K562 (cell line): ENCODE measurements around the gene NBPF3. TPM values are rescaled to one million over a fixed set of nuclear protein-coding genes. Genes with fewer than 3 reads are reported as not detected.
"Not testable (repeated sequence)": the region's sequence is repeated elsewhere in the genome, so short reads cannot be mapped to it uniquely, and the experiment has no call there.

Experiments
- ATAC-seq: fragments of 200-7000 bp; cut with Tn5 transposase; 3 replicates; pipeline ENCODE4 v1.9.1; 2020; ENCODE audit warnings: moderate library complexity
- BruUV-seq: library from RNA; stranded (reverse); fragments of 400-500 nt; replicated peaks from 2 replicates; lab custom pipeline; 2021; lab: Mats Ljungman, UMichigan
- CTCF ChIA-PET: fragments of 300-600 bp; formaldehyde crosslinking; extraction: SDS; loops from one replicate; lab custom pipeline; 2021; ENCODE audit warnings: low intra/inter-chr PET ratio; lab: Yijun Ruan, JAX
- POLR2A ChIA-PET: fragments of 300-600, 350-650 bp; sonication (Branson Sonifier 250); formaldehyde crosslinking; extraction: SDS; loops from one replicate; lab custom pipeline; 2021; ENCODE audit warnings: antibody characterized with exemption, inconsistent platforms; lab: Yijun Ruan, JAX
- DNase-seq, 4 experiments: peaks; one replicate each; pipeline versions ENCODE4 v3.0.0 to v3.0.0-alpha.2; 2011 to 2018; ENCODE audit warnings: low spot score in 3 of 4, mixed read lengths in 3 of 4; ENCODE audit errors: extremely low read depth in 1 of 4
- FAIRE-seq: peaks from 2 replicates; lab custom pipeline; 2011; peaks lifted over from hg19 to GRCh38; lab: Jason Lieb, UNC
- H2AFZ ChIP-seq: 2 replicates; pipeline ENCODE4 v1.6.0; 2011; ENCODE audit warnings: low read depth, low read length, control low read depth, inconsistent platforms
- H3K27ac ChIP-seq: fragments of 200-600 bp; 3 replicates; pipeline ENCODE4 v1.8.0; 2011; ENCODE audit warnings: low read depth, mild to moderate bottlenecking, control low read depth, inconsistent platforms, low read length, moderate library complexity, mixed read lengths; ENCODE audit errors: extremely low read depth
- H3K27me3 ChIP-seq, 2 experiments: fragments of 300-600 bp in 1 of 2; 2 replicates in 1 of 2; 3 replicates in 1 of 2; pipeline versions ENCODE4 v1.6.0 to v1.8.0; 2011; ENCODE audit warnings: inconsistent platforms in 2 of 2, low read length in 2 of 2, mild to moderate bottlenecking in 1 of 2, mixed read lengths in 1 of 2, moderate library complexity in 1 of 2; ENCODE audit not compliant: control insufficient read depth in 2 of 2, insufficient read depth in 2 of 2
- H3K36me3 ChIP-seq: fragments of 300-600 bp; 3 replicates; pipeline ENCODE4 v1.8.0; 2011; ENCODE audit warnings: mild to moderate bottlenecking, low read length, inconsistent platforms; ENCODE audit not compliant: control insufficient read depth, insufficient read depth
- H3K4me1 ChIP-seq, 2 experiments: fragments of 200-600 bp in 1 of 2; replicated peaks in 1 of 2; 2 replicates in 1 of 2; 3 replicates in 1 of 2; pipeline versions ENCODE4 v1.5.1 to v1.8.0; 2011; ENCODE audit warnings: inconsistent platforms in 2 of 2, low read length in 2 of 2, mild to moderate bottlenecking in 1 of 2, mixed read lengths in 1 of 2, moderate library complexity in 1 of 2; ENCODE audit not compliant: control insufficient read depth in 2 of 2, insufficient read depth in 2 of 2
- H3K4me2 ChIP-seq: 2 replicates; pipeline ENCODE4 v1.6.1; 2011; ENCODE audit warnings: low read length, control low read depth, inconsistent platforms, mixed read lengths; ENCODE audit not compliant: insufficient read depth
- H3K4me3 ChIP-seq: fragments of 200-600 bp; sonication (generic), shearing (Covaris generic); 2 replicates; pipeline ENCODE4 v1.5.1; 2016; ENCODE audit warnings: control low read depth, inconsistent platforms
- H3K79me2 ChIP-seq: fragments of 200-600 bp; 3 replicates; pipeline ENCODE4 v1.8.0; 2011; ENCODE audit warnings: low read length, inconsistent platforms; ENCODE audit not compliant: control insufficient read depth, insufficient read depth
- H3K9ac ChIP-seq, 2 experiments: 2 replicates each; pipeline versions ENCODE4 v1.6.0 to v1.6.1; 2011; ENCODE audit warnings: low read depth in 2 of 2, low read length in 2 of 2, control low read depth in 1 of 2, inconsistent platforms in 1 of 2, mild to moderate bottlenecking in 1 of 2, mixed read lengths in 1 of 2; ENCODE audit not compliant: insufficient read depth in 1 of 2
- H3K9me1 ChIP-seq: one replicate; pipeline ENCODE4 v1.6.0; 2011; ENCODE audit warnings: inconsistent platforms, mild to moderate bottlenecking, low read length, moderate library complexity; ENCODE audit not compliant: control insufficient read depth, insufficient read depth
- H3K9me3 ChIP-seq: replicated peaks from 2 replicates; pipeline ENCODE4 v1.5.1; 2011; ENCODE audit warnings: low read depth, low read length, inconsistent platforms; ENCODE audit not compliant: control insufficient read depth, insufficient read depth
- H4K20me1 ChIP-seq: replicated peaks from 2 replicates; pipeline ENCODE4 v1.6.1; 2011; ENCODE audit warnings: low read length, inconsistent platforms, mixed read lengths; ENCODE audit not compliant: control insufficient read depth, insufficient read depth
- WGBS: fragments of 100-300 bp; shearing (Covaris generic); methylation state at CpG from one replicate; pipeline ENCODE4 v1.1.6; 2016; ENCODE audit warnings: low coverage, mixed read lengths; ENCODE audit not compliant: insufficient coverage; ENCODE audit errors: missing lambda C conversion rate; 5-methylcytosine and 5-hydroxymethylcytosine counted together
- in situ Hi-C: fragments of 300-500 bp; cut with MboI; formaldehyde crosslinking; loops from 4 replicates; pipeline ENCODE4 v1.15.0; 2018; ENCODE audit warnings: inconsistent platforms, mixed read lengths
- intact Hi-C: fragments of 100-400 bp; cut with micrococcal nuclease; formaldehyde crosslinking; loops from 2 replicates; pipeline ENCODE4 v1.14.2; 2022
- polyA plus RNA-seq, 8 experiments: library from polyadenylated mRNA; depleted of rRNA in 4 of 8; stranded (reverse) in 5 of 8; unstranded in 3 of 8; fragments of >200 nt; fragmentation: Nextera tagmentation in 2 of 8; fragmentation: Illumina TruSeq in 1 of 8; extraction: Ambion mirVana in 2 of 8; extraction: Trizol in 1 of 8; gene quantifications; 2 replicates each; pipeline versions ENCODE4 v1.2.1 to v1.2.3, GENCODE V29; 2011 to 2014; ENCODE audit warnings: inconsistent platforms in 1 of 8, missing spikeins in 1 of 8
- total RNA-seq, 7 experiments: library from RNA; depleted of rRNA in 6 of 7; stranded (reverse); fragments of >200 nt in 6 of 7; fragmentation: Illumina TruSeq in 2 of 7; extraction: Trizol in 2 of 7; gene quantifications; 2 replicates each; pipeline versions ENCODE4 v1.2.1 to v1.2.3, GENCODE V29; 2011 to 2021; ENCODE audit warnings: low replicate concordance in 1 of 7

NBPF3 gene
- total and polyA plus RNA-seq, 9 of the 15 experiments (the other 6 are each of a cell fraction or from before 2014, with no cell fraction given) = 1.5 to 7.3 (median 5.4) TPM

DNA sequence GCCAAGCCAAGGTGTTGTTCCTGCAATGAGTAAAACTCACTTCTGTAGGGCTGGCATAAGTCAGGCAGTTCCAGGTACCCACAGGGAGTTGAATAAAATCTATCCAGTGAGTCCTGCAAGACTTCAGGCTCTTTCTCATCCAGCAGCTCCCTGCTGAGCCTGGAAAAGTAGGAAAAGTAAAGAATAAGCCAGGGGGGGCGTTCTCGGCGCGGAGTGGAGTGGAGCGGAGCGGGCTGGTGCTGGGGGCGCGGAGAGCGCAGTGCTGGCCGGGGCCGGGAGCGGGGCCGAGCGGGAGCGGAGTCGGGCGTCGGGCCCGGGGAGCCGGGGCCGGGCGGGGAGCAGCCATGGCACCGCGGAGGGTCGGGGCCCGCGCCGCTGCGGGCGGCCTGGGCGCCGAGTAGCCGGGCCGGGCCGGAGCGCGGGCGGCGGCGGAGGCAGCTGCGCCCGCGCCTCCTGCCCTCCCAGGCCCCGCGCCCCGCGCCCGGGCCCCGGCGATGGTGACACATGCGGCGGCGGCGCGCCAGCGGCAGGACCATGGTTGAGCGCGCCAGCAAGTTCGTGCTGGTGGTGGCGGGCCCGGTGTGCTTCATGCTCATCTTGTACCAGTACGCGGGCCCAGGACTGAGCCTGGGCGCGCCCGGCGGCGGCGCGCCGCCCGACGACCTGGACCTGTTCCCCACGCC lies 12.0 kb upstream of the NBPF3 start:
- DNase-seq, H3K4me1 ChIP-seq, H3K4me2 ChIP-seq, intact Hi-C loops, CTCF ChIA-PET, H3K9me3 ChIP-seq, H3K27ac ChIP-seq, H3K79me2 ChIP-seq, H2AFZ ChIP-seq, FAIRE-seq, H3K27me3 ChIP-seq, POLR2A ChIA-PET, H3K9ac ChIP-seq, ATAC-seq, H4K20me1 ChIP-seq, H3K4me3 ChIP-seq, H3K9me1 ChIP-seq, BruUV-seq, in situ Hi-C loops, H3K36me3 ChIP-seq: not testable (repeated sequence)
- WGBS = 69% methylated on average over 8 of the region's 74 CpGs

DNA sequence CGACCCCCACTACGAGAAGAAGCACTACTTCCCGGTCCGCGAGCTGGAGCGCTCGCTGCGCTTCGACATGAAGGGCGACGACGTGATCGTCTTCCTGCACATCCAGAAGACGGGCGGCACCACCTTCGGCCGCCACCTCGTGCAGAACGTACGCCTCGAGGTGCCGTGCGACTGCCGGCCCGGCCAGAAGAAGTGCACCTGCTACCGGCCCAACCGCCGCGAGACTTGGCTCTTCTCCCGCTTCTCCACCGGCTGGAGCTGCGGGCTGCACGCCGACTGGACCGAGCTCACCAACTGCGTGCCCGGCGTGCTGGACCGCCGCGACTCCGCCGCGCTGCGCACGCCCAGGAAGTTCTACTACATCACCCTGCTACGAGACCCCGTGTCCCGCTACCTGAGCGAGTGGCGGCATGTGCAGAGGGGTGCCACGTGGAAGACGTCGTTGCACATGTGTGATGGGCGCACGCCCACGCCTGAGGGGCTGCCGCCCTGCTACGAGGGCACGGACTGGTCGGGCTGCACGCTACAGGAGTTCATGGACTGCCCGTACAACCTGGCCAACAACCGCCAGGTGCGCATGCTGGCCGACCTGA lies 11.4 kb upstream of the NBPF3 start:
- DNase-seq, H3K4me1 ChIP-seq, H3K9me3 ChIP-seq, H3K79me2 ChIP-seq, POLR2A ChIA-PET, ATAC-seq, H2AFZ ChIP-seq, H3K4me2 ChIP-seq, H3K4me3 ChIP-seq, CTCF ChIA-PET, BruUV-seq, H3K27ac ChIP-seq, H3K36me3 ChIP-seq, FAIRE-seq, H4K20me1 ChIP-seq, in situ Hi-C loops, H3K27me3 ChIP-seq, H3K9ac ChIP-seq, intact Hi-C loops, H3K9me1 ChIP-seq: not testable (repeated sequence)
- WGBS = 74% methylated on average over 13 of the region's 66 CpGs

DNA sequence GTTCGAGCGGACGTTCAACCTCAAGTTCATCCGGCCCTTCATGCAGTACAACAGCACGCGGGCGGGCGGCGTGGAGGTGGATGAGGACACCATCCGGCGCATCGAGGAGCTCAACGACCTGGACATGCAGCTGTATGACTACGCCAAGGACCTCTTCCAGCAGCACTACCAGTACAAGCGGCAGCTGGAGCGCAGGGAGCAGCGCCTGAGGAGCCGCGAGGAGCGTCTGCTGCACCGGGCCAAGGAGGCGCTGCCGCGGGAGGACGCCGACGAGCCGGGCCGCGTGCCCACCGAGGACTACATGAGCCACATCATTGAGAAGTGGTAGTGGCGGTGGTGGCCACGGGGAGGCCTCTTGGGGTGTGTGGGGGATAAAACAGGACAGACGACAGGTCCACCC lies 10.7 kb upstream of the NBPF3 start:
- H3K9me1 ChIP-seq, POLR2A ChIA-PET, DNase-seq, in situ Hi-C loops, CTCF ChIA-PET, H3K9me3 ChIP-seq, H2AFZ ChIP-seq, H3K4me3 ChIP-seq, H3K9ac ChIP-seq, H4K20me1 ChIP-seq, H3K27me3 ChIP-seq, ATAC-seq, H3K79me2 ChIP-seq, FAIRE-seq, intact Hi-C loops, H3K4me1 ChIP-seq, H3K4me2 ChIP-seq, BruUV-seq, H3K27ac ChIP-seq, H3K36me3 ChIP-seq: not testable (repeated sequence)
- 49% methylated on average over 33 of the region's 34 CpGs for WGBS

DNA sequence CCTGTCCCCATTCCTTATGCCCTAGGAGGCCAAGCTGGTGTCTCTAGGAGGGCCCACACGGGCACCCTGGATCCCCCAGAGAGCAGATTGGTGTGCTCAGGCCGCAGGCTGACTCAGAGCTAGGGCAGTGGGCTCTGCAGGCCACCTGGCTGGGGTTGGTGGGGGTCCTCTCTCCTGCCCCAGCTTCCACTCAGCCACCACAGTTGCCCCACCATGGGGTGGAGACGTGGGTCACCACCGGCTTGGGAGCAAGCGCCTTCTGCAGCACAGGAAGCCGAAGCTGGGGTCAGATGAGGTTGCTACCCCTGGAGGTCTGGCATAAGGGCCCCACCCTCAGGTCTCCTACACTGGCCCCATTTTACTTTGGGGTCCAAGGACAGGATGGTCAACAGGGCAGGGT lies 9.1 kb upstream of the NBPF3 start:
- H4K20me1 ChIP-seq, H3K4me1 ChIP-seq, H3K9ac ChIP-seq, H3K4me2 ChIP-seq, CTCF ChIA-PET, H3K9me1 ChIP-seq, FAIRE-seq, H3K9me3 ChIP-seq, in situ Hi-C loops, intact Hi-C loops, H3K36me3 ChIP-seq, POLR2A ChIA-PET, H3K27ac ChIP-seq, ATAC-seq, H3K4me3 ChIP-seq, BruUV-seq, H2AFZ ChIP-seq, DNase-seq, H3K79me2 ChIP-seq: not testable (repeated sequence)
- peaks cover 0 to 12% of the 10 kb centered on the region in 2 experiments; a peak in 1 of 5 replicates for H3K27me3 ChIP-seq
- WGBS = 28% methylated on average over 6 of the region's 6 CpGs
